RWPE2 (cell line): ENCODE data around the gene GALNT3.

Source experiments
- ATAC-seq: fragments of 200-7000 bp; cut with Tn5 transposase; 3 replicates; pipeline ENCODE4 v1.9.1; 2021; ENCODE audit warnings: low read depth
- DNase-seq: peaks from one replicate; pipeline ENCODE4 v3.0.0-alpha.2; 2020; ENCODE audit warnings: low spot score
- H3K27ac ChIP-seq: fragments of 450-650 bp; 2 replicates; pipeline ENCODE4 v1.5.1; 2017; ENCODE audit warnings: mild to moderate bottlenecking; ENCODE audit not compliant: poor library complexity, severe bottlenecking
- H3K27me3 ChIP-seq: fragments of 250-450 bp; sonication (Bioruptor Pico); 2 replicates; pipeline ENCODE4 v1.5.1; 2021; ENCODE audit warnings: mild to moderate bottlenecking, moderate library complexity; ENCODE audit not compliant: insufficient read depth, poor library complexity, severe bottlenecking
- H3K36me3 ChIP-seq: fragments of 250-450 bp; sonication (Bioruptor Pico); 2 replicates; pipeline ENCODE4 v1.5.1; 2020; ENCODE audit warnings: low read depth, mild to moderate bottlenecking, moderate library complexity
- H3K4me1 ChIP-seq: fragments of 250-450 bp; sonication (Bioruptor Pico); 2 replicates; pipeline ENCODE4 v1.5.1; 2021; ENCODE audit warnings: mild to moderate bottlenecking, moderate library complexity; ENCODE audit not compliant: insufficient read depth, poor library complexity, severe bottlenecking
- H3K4me3 ChIP-seq: fragments of 250-450 bp; sonication (Bioruptor Pico); 2 replicates; pipeline ENCODE4 v1.5.1; 2021; ENCODE audit warnings: mild to moderate bottlenecking, moderate library complexity; ENCODE audit not compliant: severe bottlenecking
- H3K9me3 ChIP-seq: fragments of 250-450 bp; sonication (Bioruptor Pico); 2 replicates; pipeline ENCODE4 v1.5.1; 2021; ENCODE audit warnings: mild to moderate bottlenecking, moderate library complexity; ENCODE audit not compliant: severe bottlenecking
- TF ChIP-seq, protein P1 (sequence below): fragments of 450-650 bp; IDR thresholded peaks from one replicate; pipeline ENCODE4 v1.5.1; 2017; ENCODE audit warnings: mild to moderate bottlenecking, moderate library complexity; ENCODE audit not compliant: poor library complexity, severe bottlenecking

Gene GALNT3

DNA sequence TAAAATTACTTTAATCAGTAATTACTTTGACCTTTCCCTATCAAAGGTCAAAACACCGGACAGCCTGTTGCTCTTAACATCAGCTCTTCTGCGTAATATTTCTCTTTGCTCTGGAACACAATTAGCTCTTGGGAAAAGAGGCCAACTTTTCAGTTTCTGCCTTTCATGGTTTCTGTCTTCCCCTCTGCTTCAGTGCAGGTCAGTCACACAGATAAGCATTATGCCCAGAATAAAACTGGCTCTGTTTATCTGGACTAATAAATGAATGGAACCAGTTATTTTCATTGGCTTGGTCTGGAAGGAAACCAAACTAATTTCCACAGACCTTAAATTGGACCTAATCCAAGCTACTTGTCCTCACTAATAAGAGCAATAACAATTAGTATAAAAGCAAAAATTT is 26.2 kb upstream of the GALNT3 start:
- DNase-seq (no peak), ATAC-seq (no peak)
- H3K36me3 ChIP-seq, result no peaks in the 10 kb centered on the region
- TF ChIP-seq, protein P1, sequence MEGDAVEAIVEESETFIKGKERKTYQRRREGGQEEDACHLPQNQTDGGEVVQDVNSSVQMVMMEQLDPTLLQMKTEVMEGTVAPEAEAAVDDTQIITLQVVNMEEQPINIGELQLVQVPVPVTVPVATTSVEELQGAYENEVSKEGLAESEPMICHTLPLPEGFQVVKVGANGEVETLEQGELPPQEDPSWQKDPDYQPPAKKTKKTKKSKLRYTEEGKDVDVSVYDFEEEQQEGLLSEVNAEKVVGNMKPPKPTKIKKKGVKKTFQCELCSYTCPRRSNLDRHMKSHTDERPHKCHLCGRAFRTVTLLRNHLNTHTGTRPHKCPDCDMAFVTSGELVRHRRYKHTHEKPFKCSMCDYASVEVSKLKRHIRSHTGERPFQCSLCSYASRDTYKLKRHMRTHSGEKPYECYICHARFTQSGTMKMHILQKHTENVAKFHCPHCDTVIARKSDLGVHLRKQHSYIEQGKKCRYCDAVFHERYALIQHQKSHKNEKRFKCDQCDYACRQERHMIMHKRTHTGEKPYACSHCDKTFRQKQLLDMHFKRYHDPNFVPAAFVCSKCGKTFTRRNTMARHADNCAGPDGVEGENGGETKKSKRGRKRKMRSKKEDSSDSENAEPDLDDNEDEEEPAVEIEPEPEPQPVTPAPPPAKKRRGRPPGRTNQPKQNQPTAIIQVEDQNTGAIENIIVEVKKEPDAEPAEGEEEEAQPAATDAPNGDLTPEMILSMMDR, result no peak
- peaks cover 4% of the 10 kb centered on the region for H3K4me1 ChIP-seq
- H3K9me3 ChIP-seq, result no peaks in the 10 kb centered on the region
- H3K27ac ChIP-seq, result no peak overlapping the region
- H3K4me3 ChIP-seq, result no peak overlapping the region
- peaks cover 2% of the 10 kb centered on the region for H3K27me3 ChIP-seq

DNA sequence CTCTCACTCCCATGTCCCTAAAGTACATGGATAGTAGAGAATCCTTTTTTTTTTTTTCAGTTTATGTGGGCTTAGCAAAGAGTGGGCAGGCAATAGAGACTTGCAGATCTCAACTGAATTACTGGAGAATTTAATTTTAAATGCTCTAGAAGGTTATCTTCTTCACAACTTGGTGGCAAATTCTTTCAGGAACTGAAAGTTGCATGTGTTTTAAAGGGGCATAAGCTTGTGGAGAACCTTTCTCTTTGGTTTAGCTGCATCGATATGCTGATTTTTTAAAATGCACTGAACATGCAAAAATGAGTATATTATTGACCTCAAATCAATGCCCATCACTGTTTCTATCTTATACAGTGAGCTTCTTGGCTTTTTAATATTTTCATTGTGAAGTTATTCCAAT is 24.9 kb upstream of the GALNT3 start:
- H3K9me3 ChIP-seq, result no peaks in the 10 kb centered on the region
- DNase-seq (no peak), ATAC-seq (no peak)
- TF ChIP-seq, protein P1, result no peak
- no peak overlapping the region for H3K27ac ChIP-seq
- no peaks in the 10 kb centered on the region for H3K36me3 ChIP-seq
- peaks cover 2% of the 10 kb centered on the region for H3K27me3 ChIP-seq
- H3K4me3 ChIP-seq, result no peak overlapping the region
- no peaks in the 10 kb centered on the region for H3K4me1 ChIP-seq

DNA sequence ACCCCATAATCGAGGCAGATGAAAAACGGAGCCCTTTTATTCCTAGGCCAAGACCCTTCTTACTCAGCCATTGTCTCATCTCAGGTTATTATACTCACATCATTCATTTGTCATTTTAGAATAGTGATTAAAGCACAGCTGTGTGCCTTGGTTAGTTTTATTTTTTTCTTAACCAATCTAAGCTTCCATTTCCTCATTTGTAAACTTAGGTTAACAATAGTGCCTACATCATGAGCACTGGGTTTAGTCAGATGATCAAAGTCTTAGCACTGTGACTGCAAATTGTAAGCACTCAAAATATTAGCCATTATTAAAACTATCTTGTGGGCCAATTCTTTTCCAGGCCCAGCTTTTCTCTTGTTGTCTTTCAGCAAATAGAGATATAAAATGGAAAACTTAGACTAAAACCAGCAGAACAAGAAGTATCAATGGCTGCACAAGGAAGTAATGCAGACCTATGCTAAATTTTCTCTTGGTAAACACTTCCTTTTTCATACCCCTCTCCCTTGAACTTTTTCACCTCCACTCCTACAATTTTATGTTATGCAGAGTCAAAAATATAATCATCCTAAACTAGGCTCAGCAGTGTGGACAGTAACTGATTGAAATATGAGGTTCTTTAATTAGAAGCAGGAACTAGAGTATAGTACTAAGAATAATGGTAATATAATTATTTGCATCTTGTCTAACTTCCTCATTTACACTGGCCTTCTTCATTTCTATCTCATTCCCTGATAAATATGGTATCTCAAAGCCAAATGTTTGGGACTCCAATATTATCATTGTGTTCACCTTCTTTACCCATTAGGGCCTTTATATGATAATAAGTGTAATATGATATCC is 21.5 kb upstream of the GALNT3 start:
- H3K4me1 ChIP-seq, result no peaks in the 10 kb centered on the region

DNA sequence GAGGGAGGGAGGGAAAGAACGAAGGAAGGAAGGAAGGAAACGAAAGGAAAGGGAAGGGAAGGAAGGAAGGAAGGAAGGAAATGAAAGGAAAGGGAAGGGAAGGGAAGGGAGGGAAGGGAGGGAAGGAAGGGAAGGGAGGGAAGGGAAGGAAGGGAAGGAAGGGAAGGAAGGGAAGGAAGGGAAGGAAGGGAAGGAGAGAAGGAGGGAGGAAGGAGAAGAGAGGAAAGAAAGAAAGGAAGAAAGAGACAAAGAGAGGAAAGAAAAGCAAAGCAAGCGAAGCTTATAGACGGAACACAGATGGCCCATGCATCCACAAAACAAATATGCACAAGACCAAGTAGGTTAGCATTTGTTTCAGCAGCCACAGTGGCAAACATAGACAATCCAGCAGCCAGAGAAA is 20.4 kb upstream of the GALNT3 start:
- H3K4me1 ChIP-seq, result no peaks in the 10 kb centered on the region
- TF ChIP-seq, protein P1, result no peak
- H3K27ac ChIP-seq, result no peak overlapping the region
- H3K36me3 ChIP-seq, result no peaks in the 10 kb centered on the region
- no peaks in the 10 kb centered on the region for H3K9me3 ChIP-seq
- no peaks in the 10 kb centered on the region for H3K27me3 ChIP-seq
- no peak for ATAC-seq
- DNase-seq, result no peak
- H3K4me3 ChIP-seq, result no peak overlapping the region

More for the DNA sequence above, 21.5 kb upstream of the GALNT3 start:
- TF ChIP-seq, protein P1, result no peak
- Histone ChIP-seq H3K36me3 (no peaks in the 10 kb centered on the region), H3K4me3 (no peak overlapping the region), H3K27me3 (no peaks in the 10 kb centered on the region), H3K9me3 (no peaks in the 10 kb centered on the region), H3K27ac (no peak overlapping the region)
- no peak for ATAC-seq
- DNase-seq, result no peak
